COLO668 (cell line): ENCODE measurements around the gene SLC24A3.

Experiments used
- DNase-seq: peaks from one replicate; lab custom pipeline; 2025; ENCODE audit not compliant: unreplicated experiment; lab: John Stamatoyannopoulos, UW

SLC24A3 gene

DNA sequence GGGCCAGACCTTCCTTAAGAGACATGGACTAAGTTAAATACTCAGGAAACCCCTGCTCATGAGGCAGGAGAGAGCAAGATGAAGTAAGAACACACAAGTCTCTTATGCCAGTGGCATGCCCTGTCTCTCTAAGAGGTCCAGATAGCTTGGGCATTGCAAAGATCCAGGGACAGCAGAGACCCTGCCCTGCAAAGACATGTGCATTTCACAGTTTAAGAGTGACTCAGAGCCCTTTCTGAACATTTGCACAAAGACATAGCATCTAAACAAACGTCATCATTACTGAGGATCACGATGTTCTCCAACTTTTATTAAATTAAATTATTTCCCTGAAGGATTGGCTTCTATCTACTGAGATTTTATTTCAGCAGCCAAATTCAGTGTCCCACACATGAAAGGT is 315.1 kb downstream of the SLC24A3 start:
- DNase-seq: no peak

DNA sequence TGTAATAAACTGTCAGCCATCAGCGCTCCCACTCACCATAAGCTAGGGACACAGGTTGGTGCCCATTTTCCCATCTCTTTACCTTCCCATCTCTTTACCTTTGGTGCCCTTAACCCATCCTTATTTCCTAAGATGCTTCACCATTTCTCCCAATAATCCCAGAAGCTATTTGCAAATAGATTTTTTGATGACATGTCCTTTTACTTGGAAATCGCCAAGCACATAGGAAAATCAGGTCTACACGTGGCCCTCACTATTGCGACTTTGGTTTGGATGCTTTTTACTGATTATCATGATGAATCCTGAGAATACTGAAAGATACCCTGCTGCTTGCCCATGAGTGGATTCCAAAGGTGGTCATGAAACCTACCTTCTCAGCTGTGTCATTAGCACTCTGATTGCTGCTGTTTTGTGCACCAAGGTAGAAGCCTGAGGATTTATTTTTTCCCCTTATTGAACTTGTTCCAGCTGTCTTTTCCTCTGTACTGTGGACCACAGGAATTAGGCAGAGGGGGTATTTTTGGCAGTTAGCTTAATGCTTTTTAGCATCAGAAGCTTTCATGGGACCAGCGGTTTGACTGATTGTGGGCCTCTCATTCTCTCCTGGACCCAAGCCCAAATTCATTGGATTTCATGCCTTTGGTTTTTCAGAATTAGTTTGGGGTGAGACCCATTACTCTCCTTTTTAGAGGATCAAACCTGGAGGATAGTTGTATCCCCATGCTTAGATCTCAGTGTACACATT is 316.0 kb downstream of the SLC24A3 start:
- DNase-seq: no peak

DNA sequence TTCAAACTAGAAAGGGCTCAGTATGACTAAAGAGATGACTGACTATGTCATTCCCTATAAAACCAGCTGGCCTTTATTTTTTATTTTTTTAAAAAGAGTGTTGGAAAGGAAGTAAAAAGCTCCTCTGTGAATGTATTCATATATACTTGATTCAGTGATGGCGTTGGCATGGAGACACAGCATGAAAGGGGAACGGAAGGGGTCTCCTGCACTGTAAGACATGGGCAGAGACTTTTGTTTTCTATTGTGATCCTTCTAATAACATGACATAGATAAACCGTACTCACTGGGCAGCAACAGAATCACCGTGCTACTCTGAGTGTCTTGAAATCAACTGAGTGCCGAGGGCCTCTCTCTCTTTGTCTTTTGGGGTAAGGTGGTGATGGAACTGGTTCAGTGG is 317.6 kb downstream of the SLC24A3 start:
- DNase-seq: no peak

DNA sequence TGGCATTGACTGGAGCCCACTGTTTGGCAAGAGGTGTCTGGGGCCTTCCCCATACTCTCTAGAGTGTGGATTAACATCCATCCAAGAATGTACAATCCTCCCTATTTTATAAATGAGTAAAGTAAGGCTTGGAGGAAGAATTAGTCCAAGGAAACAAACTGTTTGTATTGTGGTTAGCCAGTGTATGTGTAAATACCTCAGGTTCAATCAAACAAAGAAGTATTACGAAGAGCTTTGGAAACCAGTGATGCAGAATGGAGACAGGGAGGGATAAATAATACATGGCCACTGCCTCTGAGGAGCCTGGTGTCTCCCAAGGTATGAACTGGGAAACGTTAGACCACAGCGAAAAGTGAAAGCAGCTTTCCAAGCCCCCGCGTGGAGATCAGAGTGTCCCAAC is 319.0 kb downstream of the SLC24A3 start:
- DNase-seq: no peak

DNA sequence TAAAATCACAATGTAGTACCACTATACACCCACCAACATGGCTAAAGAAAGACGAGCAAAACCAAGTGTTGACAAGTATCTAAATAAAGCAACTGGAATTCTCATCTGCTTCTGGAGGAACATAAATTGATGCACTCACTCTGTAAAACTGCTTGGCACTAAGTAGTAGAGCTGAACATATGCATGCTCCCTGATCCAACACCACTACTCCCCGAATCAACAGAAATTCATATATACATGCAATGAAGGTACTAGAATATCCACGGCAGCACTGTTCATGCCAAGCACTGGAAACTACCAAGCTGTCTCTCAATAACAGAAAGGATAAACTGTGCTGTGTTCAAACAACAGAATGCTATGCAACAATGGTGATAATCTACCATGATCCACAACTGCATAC is 326.1 kb downstream of the SLC24A3 start:
- DNase-seq: no peak

DNA sequence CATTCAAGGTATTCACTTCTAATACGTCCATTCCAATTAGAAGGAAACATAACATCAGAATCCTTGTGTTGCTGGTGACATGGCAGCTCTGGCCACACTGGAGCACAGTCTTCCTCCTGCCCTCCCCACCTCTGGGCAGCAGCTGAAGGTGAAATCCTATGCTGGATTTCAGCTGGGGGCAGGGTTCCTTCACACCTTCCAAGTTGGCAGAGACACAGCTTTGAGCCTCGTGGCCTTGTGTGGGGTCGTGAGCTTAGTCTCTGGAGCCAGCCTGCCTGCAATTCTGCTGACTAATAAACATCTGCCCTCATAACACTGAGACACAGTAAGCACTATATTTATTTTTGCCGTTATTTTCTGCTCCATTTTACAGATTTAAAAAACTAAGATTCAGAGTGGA is 326.7 kb downstream of the SLC24A3 start:
- no peak for DNase-seq

DNA sequence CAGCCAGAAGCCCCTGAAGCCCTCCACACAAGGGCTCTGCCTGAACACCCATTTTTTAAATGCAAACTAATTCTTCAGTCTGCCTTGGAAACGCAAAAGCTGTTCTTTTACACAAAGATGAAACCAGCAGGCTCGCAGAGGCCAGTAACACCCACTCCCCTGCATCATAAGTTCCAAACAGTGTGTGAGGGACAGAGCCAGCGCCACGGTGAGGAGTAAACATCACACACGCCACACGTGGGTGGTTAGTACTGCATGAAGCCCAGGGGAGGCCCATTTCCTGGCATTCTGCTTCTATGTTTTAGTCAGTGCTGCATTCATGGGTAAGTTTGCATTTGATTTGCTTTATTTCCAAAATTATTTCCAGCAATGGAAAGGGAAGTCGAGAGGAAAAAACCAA is 327.9 kb downstream of the SLC24A3 start:
- no peak for DNase-seq

DNA sequence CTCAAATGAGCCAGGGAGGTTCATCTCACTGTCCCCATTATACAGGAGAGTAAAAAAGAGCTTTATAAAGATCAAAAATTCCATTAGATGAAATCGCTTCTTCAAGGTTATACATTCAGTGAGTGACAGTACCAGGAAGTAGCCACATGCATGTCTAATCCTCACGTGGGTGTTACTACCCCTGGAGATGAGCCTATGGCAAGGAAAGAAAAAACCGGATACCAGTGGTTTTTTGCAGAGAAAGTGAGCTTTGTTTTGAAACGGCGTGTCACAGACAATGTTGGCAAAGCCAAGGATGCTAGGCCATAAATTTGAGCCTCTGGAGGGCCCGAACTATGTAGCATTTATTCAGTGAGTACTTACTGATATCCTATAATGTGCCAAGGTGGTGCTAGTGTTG is 330.7 kb downstream of the SLC24A3 start:
- DNase-seq: no peak

DNA sequence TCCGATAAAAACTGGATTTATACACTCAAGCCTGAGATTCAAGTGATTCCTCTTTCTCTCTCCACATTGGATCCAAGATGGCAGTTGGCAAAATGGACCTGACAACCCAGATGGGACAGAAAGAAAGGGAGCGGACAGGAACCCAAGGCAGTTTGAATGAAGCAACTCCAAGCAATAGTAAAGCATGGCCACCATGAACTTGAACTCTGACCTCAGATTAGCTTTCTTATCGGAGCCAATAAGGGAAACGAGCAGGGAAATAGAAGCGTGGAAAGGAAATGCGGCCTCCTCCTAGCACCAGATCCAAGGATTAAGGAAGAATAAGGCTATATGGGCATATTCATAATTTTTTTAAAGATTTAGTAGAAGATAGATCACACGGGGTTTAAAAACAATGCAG is 332.2 kb downstream of the SLC24A3 start:
- no peak for DNase-seq

DNA sequence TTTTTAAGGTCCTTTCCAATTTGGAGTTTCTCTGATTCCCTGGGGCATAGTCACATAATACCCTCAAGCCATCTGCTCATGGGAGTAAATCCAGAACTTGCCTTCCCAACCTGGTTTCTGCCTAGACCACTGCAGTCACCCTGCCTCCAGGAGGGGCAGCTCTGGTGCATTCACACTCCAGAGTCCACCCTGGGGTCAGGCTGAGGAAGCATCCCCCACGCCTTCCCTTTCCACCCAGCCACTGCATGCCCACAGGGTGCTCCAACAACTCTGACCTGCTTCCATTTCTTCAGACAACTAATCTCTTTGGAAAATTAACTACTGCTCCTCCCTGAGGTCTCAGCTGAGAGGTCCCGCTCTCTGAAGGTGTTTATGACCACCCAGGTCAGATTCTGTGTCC is 334.2 kb downstream of the SLC24A3 start:
- no peak for DNase-seq

DNA sequence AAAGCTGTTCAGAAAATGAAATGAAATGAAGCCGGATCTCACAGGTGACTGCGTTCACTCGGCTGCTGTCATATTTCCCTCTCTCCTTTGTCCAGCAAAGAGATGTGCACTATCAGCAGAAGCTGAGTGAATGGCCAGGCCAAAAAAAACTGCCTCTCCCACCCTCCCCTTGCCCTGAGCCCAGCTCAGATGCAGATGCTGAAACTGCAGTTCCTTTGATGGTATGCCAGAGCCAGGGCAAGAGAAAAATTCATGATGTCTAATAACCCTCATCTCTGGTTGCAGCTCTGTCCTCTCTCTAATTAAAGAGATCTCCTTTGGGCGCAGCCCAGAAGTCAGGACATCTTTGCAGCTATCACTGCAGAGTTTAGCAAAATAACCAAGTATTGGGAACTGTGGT is 335.1 kb downstream of the SLC24A3 start:
- DNase-seq: no peak

DNA sequence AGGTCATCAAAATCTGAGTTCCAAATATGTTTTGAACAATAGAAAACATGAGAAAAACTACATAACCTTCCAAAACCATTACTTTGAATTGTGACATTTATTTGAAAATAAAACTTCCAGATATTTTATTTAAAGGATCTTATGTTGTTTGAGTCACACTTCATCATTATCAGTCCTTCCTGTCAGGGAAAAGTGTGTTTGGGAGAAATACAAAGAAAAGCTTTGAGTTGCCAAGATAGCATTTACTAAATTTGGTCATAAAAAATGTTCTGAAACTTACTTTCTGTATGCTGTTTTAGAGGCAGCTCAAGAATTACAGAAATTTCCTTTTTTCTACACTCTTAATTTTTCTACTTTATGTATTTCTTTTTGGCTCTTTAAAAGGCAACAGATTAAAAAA is 337.5 kb downstream of the SLC24A3 start:
- no peak for DNase-seq

DNA sequence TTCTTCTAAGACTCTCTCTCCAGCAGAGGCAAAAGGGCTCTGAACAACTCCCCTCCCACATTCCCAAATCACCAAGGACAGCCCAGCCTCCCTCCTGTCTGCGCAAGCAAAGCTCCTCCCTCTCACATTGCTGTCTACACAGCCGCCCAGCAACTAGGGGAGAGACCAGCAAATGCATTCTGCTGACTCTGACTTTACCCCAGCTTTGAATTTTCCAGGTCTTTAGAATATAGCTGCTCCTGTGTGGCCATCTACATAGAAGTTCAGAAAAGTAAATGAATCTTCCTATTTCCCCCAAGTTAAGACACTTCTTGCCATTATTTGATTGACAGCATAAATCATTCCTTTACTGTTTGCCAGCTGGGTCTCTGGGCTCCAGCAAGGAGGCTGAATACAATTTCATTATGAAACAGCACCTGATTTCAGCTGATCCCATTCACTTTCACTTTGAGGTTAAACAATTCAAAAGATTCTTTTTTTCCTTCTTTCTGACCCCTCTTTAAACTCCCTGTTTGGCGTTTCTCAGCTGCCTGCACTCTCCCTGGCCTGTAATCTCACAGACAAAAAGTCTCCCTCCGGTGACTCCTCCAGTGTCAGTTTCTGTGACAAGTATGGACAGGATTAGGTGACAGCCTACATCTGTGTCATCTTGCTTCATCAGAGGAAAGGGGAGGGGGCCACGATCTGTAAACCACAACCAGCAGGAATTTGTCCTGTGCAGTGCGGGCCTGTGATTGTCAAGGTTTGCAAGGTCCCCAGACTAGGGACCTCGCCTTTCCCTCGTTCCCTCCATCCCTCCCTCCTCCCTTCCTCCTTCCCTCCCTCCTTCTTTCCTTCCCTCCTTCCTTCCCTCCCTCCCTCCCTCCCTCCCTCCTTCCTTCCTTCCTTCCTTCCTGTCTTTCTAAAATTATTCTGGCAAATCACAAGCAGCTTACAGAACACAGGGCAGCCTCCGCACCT is 340.1 kb downstream of the SLC24A3 start:
- no peak for DNase-seq

DNA sequence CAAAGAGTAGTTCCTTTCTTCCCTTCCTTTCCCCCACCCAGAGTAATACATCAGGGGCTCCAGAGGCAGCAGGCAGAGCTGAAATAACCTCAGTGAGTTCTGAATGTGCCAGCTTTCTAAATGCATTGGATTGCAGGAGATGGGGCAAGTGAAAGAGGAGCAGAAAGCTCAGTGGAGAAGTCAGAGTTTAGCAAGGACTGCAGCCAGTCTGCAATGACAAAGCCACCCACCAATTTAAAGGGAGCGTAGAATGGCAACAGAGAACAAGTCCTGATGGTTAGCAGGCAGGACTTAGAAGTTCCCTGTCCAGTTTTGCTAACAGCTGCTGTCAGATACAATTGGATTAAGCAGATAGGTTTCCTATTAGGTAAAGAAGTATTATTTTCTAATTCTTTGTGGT is 342.2 kb downstream of the SLC24A3 start:
- DNase-seq: no peak

DNA sequence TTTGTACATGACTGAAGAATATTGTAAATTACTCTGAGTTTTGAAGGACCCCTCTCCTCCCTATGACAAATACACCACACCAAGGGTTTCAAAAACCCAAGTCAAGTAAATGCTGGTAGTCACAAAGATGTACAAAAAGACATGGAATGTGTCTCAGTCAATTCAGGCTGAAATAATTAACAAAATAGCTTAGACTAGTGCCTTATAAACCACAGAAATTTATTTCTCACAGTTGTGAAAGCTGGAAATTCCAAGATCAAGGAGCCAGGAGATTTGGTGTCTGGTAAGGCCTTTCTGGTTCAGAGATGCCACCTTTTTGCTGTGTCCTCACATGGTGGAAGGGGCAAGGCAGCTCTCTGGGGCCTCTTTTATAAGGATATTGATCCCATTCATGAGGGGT is 343.3 kb downstream of the SLC24A3 start:
- no peak for DNase-seq

DNA sequence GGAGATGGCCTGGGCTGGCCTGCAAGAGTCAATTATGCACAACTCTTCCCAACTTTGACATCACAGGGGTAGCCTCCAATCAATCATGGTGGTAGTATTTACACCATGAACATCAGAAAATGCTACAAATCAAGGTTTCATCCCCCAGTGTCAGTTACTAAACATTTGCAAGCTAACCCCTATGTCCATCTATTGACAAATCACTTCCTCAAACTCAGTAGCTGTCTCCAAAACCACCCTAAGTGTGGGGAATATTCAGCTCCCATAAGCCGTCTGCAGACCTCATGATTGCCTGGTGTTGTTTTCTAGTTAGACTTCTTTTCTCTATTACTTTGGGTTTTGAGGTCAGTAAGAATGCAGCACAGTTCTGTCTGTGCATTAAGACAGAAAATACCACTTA is 344.8 kb downstream of the SLC24A3 start:
- no peak for DNase-seq

DNA sequence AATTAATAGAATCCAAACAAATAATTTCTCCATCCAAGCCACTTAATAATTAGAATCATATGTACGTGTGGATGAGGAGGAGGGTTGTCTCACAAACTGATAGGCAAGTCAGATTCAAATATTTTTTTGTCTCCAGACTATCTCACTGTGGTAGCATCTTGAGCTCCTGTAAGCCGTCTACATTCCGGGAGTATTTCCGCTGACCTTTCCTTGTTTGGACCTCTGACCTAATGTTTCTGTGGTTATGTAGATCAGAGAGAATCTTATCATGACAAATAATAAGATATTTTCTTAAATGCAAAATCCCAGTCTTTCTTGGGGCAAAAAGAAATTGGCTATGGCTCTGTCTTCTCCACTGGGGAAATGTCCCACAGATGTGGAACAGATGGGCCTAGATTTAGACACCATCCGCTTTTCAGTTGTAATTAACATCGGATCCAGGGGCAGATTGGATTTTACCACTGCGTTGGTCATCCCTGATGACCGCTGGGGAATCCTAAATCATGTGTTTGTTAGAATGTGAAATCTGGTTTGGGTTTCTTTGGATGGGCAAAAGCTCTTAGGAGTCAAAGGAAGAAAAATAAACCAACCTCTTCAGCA is 348.5 kb downstream of the SLC24A3 start:
- DNase-seq: no peak

DNA sequence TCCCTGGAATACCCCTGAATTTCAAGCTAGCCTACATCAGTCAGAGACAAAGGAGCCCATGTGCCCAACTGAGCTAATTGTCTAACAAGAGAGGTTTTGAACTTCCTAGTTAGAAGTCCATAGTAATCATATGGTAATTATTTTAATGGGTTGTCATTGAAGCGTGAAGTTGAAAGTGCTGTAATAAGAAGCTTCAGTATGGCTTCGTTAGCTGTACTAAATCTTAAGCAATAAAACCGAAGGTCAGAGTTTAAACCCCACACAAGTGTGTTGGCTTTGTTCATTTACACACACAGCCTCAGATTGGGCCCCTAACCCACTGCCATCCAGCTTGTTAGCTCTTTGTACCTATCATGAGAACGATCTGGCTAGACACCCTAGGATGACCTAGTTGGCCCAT is 350.0 kb downstream of the SLC24A3 start:
- no peak for DNase-seq

DNA sequence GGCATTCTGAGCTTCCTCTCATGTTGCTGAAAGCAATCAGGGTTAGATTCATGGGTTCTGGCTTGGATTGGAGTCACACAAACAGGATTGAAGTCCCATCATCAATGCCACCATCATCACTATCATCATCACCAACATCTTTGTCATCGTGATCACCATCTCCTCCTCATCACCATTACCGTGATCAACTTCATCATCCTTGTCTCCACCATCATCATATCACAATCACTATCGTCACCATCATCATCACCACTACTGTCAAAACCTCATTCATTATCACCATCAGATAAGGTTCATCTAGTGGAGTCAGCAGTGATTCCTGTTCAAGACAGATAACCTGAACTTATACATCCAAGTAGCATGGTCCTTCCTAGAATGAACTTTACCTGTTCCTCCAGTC is 351.8 kb downstream of the SLC24A3 start:
- no peak for DNase-seq

DNA sequence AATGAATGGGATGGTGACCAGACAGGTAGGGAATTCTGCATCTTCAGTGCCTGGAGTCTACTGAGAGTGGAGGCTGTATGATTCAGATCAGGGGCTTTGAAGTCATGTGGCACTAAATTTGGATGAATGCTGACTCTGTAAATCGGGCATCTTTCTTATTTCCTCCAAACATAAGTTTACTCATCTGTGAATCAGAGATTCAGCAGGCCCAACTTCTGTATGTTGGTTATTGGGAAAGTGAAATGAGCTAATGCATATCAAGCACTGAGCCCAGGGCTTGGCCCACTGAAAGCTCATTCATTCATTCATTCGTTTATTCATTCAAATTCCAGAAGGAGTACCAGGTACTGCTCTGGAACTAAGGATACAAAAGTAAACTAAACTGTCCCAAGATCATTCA is 353.3 kb downstream of the SLC24A3 start:
- no peak for DNase-seq

DNA sequence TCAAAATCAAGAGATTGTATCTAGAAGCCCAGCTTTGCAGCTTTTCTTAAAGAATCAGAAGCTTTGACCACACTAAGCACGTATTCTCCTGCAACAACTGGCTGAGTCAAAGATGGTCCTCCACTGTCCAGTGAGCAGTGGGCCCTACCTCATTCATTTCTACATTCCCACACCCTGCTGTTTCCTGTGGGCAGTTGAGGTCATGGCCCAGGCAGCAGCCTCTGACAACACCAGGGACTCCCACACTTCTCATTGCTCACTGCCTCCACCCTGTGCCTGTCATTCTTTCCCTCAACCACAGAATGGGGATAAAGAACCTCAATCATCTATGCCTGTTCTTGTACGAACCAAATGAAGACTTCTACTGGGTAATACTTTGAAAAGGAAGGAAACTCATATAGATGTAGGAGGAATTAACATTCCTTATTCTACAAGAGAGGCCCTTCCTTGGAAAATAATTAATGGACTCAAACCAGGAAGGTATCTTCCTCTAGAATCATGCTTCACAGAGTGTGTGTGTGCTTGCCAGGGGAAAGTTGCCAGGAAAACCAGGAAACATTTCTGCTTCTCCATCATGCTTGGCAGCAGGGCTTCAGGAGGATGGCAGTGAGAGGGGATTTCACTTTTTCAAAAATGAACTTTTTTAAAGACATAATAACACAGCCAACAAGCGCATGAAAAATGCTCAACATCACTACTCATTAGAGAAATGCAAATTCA is 353.9 kb downstream of the SLC24A3 start:
- no peak for DNase-seq
